ENCODE results near the gene CAPN13. TPM values are rescaled to one million over a fixed set of nuclear protein-coding genes. Genes with fewer than 3 reads are reported as not detected.

CAPN13 gene, protein sequence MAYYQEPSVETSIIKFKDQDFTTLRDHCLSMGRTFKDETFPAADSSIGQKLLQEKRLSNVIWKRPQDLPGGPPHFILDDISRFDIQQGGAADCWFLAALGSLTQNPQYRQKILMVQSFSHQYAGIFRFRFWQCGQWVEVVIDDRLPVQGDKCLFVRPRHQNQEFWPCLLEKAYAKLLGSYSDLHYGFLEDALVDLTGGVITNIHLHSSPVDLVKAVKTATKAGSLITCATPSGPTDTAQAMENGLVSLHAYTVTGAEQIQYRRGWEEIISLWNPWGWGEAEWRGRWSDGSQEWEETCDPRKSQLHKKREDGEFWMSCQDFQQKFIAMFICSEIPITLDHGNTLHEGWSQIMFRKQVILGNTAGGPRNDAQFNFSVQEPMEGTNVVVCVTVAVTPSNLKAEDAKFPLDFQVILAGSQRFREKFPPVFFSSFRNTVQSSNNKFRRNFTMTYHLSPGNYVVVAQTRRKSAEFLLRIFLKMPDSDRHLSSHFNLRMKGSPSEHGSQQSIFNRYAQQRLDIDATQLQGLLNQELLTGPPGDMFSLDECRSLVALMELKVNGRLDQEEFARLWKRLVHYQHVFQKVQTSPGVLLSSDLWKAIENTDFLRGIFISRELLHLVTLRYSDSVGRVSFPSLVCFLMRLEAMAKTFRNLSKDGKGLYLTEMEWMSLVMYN
- total RNA-seq: not detected in 2 replicates

DNA sequence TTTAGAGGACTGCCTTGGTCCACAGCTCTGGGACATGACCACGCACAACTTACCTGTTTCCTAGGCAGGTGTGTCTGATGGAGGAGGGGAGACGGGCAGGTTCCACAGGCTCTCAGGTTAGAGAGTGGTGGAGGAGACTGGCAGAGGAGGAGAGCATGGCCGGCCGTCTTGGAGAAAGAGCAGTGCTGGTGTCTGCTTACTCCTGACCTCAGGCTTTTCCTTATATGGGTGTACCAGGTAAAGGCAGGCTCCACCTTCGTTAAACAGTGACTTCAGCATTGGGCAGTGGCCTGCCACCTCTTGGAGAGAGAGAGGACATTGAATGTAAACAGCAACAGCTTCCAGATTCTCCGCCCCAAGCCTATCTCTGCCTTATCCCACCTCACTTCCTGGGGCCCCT, at the start of gene CAPN13:
CAPN13 (minus strand) TSS at position 198 of the 400 bp plus-strand sequence. CDS start 20,121 bp downstream, outside the sequence.
- Histone ChIP-seq H3K27ac (ENCODE audit: low read depth, low read length) (no peak within 1 kb of the TSS), H2AFZ (ENCODE audit: low read length) (no peak within 1 kb of the TSS), H4K20me1 (ENCODE audit: insufficient read depth, low read length) (no peaks in the 10 kb centered on the region), H3K27me3 (ENCODE audit: insufficient read depth, low read length) (no peaks in the 10 kb centered on the region), H3K4me3 (ENCODE audit: insufficient read depth, low read length) (no peak within 1 kb of the TSS), H3K4me2 (ENCODE audit: insufficient read depth, low read length) (no peak within 1 kb of the TSS), H3K4me1 (ENCODE audit: insufficient read depth, low read length) (no peaks in the 10 kb centered on the region), H3K9me3 (ENCODE audit: low read depth, low read length) (no peaks in the 10 kb centered on the region), H3K36me3 (ENCODE audit: insufficient read depth, low read length) (no peaks in the 10 kb centered on the region), H3K79me2 (ENCODE audit: insufficient read depth, low read length) (no peaks in the 10 kb centered on the region)
- TF ChIP-seq, protein P1, sequence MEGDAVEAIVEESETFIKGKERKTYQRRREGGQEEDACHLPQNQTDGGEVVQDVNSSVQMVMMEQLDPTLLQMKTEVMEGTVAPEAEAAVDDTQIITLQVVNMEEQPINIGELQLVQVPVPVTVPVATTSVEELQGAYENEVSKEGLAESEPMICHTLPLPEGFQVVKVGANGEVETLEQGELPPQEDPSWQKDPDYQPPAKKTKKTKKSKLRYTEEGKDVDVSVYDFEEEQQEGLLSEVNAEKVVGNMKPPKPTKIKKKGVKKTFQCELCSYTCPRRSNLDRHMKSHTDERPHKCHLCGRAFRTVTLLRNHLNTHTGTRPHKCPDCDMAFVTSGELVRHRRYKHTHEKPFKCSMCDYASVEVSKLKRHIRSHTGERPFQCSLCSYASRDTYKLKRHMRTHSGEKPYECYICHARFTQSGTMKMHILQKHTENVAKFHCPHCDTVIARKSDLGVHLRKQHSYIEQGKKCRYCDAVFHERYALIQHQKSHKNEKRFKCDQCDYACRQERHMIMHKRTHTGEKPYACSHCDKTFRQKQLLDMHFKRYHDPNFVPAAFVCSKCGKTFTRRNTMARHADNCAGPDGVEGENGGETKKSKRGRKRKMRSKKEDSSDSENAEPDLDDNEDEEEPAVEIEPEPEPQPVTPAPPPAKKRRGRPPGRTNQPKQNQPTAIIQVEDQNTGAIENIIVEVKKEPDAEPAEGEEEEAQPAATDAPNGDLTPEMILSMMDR (IDR thresholded peaks at IDR 0.05; ENCODE audit: extremely low read depth, low read depth, low read length): no peak
- no peak for DNase-seq (ENCODE audit: insufficient read length, low spot score, missing footprints)

DNA sequence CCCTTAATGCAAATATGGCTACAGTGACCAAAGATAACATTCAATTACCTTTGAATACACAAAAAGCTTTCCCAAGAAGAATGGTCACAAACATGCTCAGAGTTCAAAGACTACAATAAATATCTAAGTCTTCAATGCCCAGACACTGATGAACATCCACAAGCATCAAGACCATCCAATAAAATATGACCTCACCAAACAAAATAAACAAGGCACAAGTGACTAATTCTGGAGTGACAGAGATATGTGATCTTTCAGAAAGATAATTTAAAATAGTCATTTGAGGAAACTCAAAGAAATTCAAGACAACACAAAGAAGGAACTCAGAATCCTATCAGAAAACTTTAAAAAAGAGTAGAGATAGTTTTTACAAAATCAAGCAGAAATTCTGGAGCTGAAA, 40.6 kb upstream of the CAPN13 start:
- no peaks in the 10 kb centered on the region for H3K36me3 ChIP-seq (ENCODE audit: insufficient read depth, low read length)
- H3K79me2 ChIP-seq (ENCODE audit: insufficient read depth, low read length): no peaks in the 10 kb centered on the region
- H4K20me1 ChIP-seq (ENCODE audit: insufficient read depth, low read length): no peaks in the 10 kb centered on the region
- H3K4me1 ChIP-seq (ENCODE audit: insufficient read depth, low read length): no peaks in the 10 kb centered on the region
- TF ChIP-seq, protein P1 (IDR thresholded peaks at IDR 0.05; ENCODE audit: extremely low read depth, low read depth, low read length): no peak
- no peak overlapping the region for H3K4me3 ChIP-seq (ENCODE audit: insufficient read depth, low read length)
- H3K27me3 ChIP-seq (ENCODE audit: insufficient read depth, low read length): no peaks in the 10 kb centered on the region
- H2AFZ ChIP-seq (ENCODE audit: low read length): no peak overlapping the region
- no peak for DNase-seq (ENCODE audit: insufficient read length, low spot score, missing footprints)
- H3K27ac ChIP-seq (ENCODE audit: low read depth, low read length): no peak overlapping the region
- no peaks in the 10 kb centered on the region for H3K9me3 ChIP-seq (ENCODE audit: low read depth, low read length)
- H3K4me2 ChIP-seq (ENCODE audit: insufficient read depth, low read length): no peak overlapping the region

DNA sequence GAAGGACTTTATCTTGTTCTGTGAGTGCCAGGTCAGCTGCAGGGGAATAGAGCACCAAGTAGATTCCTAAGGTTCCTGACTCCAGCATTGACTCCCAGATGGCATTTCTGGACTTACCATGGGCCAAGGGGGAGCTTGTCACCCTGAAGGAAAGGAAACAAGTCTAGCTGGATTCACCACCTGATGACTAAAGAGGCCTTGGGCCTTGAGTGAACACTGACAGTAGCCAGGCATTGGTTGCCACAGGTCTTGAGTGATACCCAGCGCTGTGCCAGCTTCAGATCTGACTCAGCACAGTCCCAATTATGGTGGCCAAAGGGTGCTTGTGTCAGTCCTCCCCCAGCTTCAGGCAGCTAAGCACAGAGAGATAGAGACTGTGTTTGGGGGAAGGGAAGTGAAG, 40.1 kb upstream of the CAPN13 start:
- H3K4me2 ChIP-seq (ENCODE audit: insufficient read depth, low read length): no peak overlapping the region
- no peak overlapping the region for H2AFZ ChIP-seq (ENCODE audit: low read length)
- no peak for DNase-seq (ENCODE audit: insufficient read length, low spot score, missing footprints)
- no peaks in the 10 kb centered on the region for H4K20me1 ChIP-seq (ENCODE audit: insufficient read depth, low read length)
- H3K27ac ChIP-seq (ENCODE audit: low read depth, low read length): no peak overlapping the region
- H3K79me2 ChIP-seq (ENCODE audit: insufficient read depth, low read length): no peaks in the 10 kb centered on the region
- TF ChIP-seq, protein P1 (IDR thresholded peaks at IDR 0.05; ENCODE audit: extremely low read depth, low read depth, low read length): no peak
- no peaks in the 10 kb centered on the region for H3K4me1 ChIP-seq (ENCODE audit: insufficient read depth, low read length)
- H3K36me3 ChIP-seq (ENCODE audit: insufficient read depth, low read length): no peaks in the 10 kb centered on the region
- H3K4me3 ChIP-seq (ENCODE audit: insufficient read depth, low read length): no peak overlapping the region
- no peaks in the 10 kb centered on the region for H3K9me3 ChIP-seq (ENCODE audit: low read depth, low read length)
- H3K27me3 ChIP-seq (ENCODE audit: insufficient read depth, low read length): no peaks in the 10 kb centered on the region

DNA sequence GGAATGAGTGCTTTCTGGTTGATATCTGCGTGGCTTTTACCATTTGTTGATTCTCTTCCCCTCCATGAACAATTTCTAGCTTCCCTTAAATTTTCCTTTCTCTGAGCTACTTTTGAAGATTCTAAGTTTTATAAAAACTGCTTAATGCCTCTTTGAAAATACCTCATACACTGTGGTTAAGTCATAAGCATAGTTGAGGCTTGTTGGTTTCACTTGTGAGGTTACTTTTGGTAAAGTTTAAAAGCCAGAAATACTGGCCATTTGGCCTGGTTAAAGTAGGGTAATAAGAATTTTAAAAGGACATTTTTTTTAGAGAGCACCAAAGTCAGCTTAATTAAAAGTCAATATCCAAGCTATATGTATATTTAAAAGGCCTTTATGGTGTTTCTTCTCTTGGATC, 21.3 kb upstream of the CAPN13 start:
- Histone ChIP-seq H3K36me3 (ENCODE audit: insufficient read depth, low read length) (no peaks in the 10 kb centered on the region), H4K20me1 (ENCODE audit: insufficient read depth, low read length) (no peaks in the 10 kb centered on the region), H3K4me1 (ENCODE audit: insufficient read depth, low read length) (no peaks in the 10 kb centered on the region), H3K9me3 (ENCODE audit: low read depth, low read length) (no peaks in the 10 kb centered on the region), H3K27ac (ENCODE audit: low read depth, low read length) (no peak overlapping the region), H3K27me3 (ENCODE audit: insufficient read depth, low read length) (no peaks in the 10 kb centered on the region), H2AFZ (ENCODE audit: low read length) (no peak overlapping the region), H3K4me3 (ENCODE audit: insufficient read depth, low read length) (no peak overlapping the region), H3K79me2 (ENCODE audit: insufficient read depth, low read length) (no peaks in the 10 kb centered on the region), H3K4me2 (ENCODE audit: insufficient read depth, low read length) (no peak overlapping the region)
- TF ChIP-seq, protein P1 (IDR thresholded peaks at IDR 0.05; ENCODE audit: extremely low read depth, low read depth, low read length): no peak
- no peak for DNase-seq (ENCODE audit: insufficient read length, low spot score, missing footprints)

Data from osteoblast (primary cell).